Inflammatory macrophage treated with lipopolysaccharide for 1 hour (primary cell): ENCODE results near the gene ACTG1.

ENCODE experiments used
- DNase-seq, 2 donors: peaks; one replicate each; pipeline ENCODE4 v3.0.0-alpha.2; 2020 to 2022

Gene ACTG1

DNA sequence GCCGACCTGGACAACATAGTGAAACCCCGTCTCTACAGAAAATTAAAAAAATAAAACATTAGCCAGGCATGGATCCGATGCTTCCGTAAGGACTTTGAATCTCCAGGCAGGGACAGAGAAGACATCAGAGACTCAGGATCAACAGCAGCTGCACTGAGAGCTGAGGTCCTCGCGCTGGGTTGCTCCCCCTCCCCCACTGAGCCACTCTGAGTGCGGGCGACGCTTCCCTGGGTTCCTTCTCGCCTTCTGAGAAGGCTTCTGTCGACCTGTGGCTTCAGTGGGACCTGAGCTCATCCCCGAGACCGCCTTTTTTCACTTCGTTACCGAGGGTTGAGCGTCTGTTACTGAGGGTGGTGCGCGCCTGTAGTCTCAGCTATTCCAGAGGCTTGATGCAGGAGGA, 20.4 kb downstream of the ACTG1 start:
- no peak for DNase-seq

DNA sequence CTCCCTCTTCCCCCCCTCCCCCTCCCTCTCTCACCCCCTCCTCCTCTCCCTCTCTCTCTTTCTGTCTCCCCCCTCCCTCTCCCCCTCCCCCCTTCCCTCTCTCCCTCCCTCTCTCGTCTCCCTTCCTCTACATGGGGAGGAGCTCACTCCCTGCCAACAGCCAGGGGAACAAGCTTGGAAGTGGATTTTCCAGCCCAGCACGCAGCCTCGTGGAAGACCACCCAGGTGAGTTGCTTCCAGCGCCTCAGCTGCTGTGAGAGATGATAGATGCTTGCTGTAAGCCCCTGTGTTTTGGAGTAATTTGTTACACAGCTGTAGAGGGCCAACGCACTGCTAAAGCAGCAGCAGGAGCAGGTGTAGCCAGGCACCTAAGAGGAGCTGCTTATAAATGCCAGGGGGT, 20.8 kb downstream of the ACTG1 start:
- no peak for DNase-seq

DNA sequence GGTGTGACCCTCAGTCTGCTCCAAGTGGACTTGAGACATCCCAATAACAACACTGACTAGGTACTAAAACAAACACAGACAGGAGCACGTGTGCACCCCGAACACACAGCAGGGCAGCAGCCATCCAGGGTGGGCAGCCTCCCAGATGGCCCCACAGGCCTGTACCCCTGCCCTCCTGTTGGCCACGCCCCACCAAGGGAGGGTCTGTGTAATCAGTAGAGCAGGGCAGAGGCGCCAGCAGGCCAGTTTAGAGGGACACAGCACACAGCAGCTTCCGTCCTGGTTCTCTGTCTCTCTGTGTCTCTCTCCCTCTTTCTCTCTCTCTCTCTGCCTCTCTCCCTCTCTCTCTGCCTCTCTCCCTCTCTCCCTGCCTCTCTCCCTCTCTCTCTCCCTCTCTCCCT, 21.4 kb downstream of the ACTG1 start:
- DNase-seq = no peak

DNA sequence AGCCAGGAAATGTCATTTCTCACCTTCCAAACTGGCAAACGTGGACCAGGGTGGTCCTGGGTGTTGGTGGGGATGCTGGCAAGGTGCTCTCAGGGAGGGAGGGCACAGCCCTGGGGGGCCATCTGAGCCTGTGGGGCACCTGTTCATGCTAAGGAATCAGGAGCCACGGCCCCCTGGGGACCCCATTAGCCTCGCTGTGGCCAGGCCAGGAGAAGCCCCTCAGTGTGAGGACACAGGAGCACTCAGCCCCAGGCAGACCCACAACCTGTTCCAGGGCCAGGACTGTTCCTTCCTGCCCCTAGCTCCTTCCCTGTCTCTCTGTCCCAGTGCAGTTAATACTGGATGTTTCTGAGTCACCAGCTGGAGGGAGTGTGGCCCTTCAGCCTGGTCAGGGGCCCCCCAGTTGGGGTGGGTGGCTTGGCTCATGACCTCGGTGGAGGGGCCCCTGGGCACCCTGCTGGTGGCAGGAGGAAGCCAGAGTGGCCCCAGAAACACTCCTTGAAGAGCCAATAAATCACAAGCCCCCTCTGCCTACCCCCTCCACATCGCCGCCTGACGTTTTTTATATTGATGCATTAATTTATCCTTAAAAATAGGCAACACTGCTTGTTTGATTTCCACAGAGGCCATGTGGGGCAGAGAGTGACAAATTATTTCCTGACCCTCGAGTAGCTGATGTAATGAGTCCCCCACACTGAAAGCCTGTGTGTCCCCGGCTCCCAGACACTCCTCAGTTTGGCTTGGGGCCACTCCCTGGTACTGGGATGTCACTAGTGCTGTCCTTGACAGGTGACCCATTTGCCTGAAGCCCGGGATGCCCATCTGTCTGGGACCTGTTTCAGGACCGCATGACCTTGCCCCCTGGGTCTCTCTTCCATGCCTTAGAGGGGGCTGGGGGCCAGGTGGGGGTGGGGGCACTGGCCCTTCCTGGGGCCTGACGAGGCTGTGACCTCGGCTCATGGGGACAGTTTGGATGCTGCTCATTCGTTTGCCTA, 22.3 kb downstream of the ACTG1 start:
- DNase-seq = no peak

DNA sequence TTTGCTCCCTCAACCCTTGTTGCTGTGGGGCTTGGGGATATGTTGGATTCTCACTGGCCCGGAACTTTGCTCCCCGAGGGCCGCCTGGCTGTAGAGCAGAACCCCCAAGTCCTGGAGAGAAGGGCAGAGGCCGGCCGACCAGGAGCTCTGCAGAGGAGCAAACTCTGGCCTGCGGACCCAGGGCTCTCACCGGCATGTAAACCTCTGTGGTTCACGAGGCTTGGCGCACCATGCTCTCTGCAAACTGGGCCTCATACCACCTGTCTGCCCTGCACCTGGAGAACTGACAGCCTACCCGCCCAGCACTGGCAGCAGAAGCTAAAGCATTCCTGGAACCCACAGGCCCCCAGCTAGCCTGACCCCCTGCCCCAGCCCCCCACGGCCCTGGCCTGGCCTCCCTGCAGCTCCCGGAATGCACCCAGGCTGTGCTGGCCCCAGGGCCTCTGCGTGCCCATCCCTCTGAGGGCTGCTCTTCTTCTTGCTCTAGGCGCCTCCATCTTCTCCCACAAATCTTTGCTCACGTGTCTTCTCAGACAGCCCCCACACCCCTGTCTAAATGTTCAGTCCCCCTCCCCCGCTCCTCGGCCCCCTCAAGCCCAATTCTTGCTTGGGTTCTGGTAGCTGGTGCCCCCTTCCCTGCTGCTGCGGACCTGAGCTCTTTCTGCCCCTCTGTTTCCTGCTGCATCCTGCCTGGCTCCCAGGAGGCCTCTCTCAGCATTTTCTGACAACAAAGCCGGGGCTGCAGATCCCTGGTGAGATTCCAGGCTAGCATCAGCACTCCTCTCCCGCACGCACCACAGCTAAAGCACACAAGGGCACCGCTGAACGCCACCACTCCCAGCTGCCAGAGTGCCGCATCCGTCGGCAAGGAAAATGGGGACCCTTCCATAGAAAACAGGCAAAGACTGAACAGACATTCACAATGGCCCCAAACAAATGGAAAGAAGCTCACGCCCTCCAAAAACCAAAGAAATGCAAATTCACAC, 23.3 kb downstream of the ACTG1 start:
- no peak for DNase-seq

DNA sequence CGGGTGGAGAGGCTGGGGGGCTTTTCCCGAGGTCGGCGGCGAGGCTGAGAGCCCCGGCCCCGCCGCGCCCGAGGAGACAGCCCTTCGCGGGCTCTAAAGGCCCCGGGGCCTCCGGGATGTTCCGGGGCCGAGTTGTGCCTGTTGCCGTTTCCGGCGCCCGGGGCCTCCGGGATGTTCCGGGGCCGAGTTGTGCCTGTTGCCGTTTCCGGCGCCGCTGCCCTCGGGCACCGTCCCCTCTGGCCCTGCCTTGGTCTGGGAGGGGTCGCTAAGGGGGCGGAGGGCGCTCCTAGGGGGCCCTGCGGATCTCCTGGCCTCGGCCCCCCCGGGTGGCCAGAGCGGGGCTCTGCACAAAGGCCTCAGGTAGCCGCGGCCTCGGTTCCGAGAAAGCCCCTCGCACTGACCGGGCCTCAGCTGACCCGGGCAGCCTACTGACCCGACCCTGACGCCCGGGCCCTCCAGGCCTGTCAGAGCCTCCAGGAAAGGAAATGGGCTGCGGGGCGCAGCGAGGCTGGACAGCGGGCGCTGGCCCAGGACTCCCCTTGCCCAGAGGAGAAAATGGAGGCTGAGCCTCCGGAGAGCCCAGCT, 24.2 kb downstream of the ACTG1 start:
- DNase-seq = no peak

DNA sequence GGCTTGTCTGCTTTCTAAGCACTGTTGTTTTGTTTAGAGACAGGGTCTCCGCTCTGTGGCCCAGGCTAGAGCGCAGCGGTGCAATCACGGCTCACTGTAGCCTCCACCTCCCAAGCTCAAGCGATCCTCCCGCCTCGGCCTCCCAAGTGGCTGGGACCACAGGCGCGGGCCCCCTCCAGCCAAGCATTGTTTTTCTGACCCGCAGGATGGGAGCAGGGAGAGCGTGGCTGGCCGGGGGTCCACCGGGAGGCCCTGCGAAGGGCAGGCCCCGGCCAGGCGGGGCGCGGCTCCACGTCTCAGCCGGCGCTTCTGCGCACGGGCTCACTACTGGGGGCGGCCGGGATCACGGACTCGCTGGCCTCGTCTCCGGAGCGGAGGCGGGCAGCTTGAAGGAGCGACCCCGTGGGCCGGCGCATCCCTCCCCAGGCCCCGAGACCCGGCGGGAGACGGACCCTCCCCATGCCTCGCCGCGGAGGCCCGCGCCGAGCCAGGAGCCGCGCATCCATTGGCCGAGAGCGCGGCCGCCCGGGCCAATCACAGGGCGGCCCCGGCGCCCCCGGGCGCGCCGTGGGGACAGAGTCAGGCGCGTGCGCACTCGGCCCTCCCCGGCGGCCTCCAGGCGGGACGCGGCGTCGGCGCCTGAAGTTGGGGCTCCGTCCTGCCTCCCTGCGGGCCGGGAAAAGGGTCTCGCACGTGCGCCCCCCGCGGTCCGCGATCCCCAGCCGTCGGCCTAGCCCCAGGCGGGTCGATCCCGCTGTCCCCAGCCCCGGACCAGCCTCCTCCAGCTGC, 24.9 kb downstream of the ACTG1 start:
- DNase-seq = peak; percentile 50 to 76

DNA sequence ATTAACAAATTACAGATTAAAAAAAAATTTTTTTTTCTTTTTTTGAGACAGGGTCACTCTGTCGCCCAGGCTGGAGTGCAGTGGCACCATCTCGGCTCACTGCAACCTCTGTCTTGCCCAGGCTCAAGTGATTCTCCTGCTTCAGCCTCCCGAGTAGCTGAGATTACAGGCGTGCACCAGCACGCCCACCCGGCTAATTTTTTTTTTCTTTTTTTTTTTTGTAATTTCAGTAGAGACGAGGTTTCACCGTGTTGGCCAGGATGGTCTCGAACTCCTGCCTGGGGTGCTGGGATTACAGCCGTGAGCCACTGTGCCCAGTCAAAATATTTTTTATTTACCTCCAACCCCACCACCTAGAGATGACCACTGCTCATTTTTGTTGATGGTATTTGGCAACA, 25.5 kb downstream of the ACTG1 start:
- DNase-seq = no peak

DNA sequence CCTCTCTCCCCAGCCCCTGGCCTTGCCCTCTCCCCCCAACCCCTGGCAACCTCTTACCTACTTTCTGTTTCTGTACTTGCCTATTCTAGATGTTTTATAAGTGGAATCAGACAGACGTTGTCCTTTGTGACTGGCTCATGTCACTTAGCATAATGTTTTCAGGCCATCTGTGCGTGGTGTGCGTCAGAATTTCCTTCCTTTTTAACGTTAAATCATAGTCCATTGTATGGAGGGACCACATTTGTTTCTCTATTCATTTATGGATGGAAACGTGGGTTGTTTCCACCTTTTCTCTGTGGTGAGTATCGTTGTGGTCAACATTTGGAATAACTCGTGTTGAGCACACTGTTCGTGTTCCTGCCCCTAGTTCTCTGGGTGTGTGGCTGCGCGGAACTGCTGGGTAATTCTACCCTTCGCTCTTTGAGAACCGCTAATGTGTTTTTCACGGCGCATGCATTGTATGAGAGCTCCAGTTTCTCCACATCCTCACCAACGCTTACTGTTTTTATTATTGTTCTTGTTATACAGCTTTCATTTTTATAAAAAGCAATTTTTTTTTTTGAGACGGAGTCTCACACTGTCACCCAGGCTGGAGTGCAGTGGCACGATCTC, 26.3 kb downstream of the ACTG1 start:
- no peak for DNase-seq

DNA sequence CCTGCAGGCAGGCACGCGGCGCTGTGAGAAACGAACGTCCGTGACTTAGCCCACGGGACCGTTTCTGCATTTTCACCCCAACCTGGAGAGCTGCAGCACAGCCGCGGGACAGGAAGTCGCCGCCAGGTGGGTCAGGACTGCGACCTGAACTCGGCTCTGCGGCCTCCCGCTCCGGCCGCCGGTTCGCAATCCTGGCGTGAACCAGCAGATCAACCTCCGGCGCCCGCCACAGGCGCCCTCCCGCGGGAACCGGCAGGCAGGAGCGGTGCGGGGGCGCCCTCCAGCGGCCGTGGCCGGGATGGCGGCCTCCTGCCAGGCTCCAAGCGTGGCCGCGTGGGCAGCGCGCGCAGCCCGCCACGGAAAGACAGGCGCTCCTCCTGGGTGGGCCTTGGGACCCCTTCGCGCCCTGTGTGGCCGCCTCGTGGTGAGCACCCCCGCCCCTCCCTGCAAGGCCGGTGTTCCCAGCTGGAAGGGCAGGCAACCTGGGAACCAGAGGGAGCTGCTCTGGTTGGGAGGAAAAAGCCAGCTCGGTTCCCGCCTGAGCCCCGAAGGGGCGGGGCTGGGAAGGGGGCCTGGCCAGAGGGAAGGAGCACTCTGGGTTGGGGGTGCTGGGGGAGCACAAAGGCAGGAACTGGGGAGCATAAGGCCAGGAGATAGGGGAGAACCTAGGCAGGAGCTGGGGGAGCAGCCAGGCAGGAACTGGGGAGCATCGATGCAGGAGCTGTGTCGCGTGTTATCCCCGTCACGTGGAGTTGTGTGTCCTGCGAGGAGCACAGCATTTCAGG, 28.2 kb downstream of the ACTG1 start:
- DNase-seq = peak; percentile 57 to 90

DNA sequence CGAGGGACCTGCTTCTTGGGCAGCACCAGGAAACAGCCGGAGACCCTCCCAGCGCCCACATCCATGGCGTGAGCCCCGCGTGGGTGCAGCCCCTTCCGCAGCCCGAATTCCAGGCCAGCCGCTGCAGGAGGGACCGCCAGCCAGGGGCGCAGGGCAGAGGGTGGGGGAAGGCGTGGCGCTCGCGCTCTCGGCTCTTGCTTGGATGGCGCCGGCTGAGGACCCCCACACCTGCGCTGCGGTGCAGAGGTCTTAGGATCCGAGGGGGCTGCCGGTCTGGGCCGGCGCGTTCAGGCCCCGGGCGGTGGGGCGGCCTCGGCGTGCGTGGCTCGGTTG, 28.8 kb downstream of the ACTG1 start:
- DNase-seq = no peak

DNA sequence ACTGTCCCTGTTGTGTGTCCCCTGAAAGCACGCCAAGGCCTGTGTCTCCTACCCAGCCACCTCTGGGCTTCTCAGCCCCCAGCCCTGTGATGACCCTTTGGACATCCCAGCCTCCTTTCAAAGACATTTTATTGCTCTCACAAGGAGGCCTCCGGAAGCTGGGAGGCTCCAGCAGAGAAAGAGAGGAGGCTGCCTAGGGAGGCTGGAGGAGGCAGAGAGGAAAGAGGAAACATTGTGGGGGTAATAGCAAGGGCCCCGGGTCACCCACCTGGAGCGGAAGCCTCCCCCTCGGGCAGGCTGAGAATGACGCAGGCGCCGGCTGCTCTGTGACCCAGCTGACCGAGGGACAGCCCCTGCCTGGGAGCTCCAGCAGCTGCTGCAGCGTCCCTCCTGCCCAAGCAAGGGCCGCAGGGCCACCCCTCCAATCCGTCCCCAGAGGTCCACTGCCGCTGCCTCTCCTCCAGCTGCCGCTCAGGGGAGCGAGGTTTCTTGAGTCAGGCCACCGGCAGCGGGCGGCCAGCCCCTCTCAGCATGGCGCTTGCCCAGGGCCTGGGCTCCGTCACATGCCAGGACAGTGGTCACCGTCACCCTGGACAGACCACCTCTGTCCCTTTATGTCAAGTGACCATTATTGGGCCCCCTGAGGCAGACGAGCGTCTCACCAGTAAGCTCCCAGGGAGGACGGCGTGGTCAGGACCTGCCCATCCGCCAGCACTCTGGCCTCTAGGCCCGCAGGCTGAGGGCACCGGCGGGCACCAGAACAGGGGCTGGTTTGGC, 29.3 kb downstream of the ACTG1 start:
- DNase-seq = peak; percentile 22 to 63

DNA sequence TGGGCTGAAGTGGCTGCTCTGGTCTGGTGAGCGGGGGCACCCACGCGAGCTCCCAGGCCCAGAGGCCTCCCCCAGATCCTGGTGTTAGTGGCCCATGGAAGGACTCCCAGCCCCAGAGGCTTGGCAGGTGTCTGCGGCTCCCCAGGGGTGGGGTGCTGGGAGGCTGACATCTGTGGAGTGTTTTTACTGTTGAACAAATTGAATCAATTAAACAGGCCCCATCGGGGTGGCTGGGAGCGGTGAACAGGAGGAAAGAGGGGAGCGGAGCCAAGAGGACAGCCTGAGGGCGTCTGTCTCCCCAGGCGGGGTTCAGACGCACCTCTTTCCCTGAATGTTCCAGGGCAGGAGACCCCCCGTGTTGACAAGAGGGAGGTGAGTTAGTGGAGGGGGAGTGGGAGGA, 29.9 kb downstream of the ACTG1 start:
- DNase-seq = no peak

DNA sequence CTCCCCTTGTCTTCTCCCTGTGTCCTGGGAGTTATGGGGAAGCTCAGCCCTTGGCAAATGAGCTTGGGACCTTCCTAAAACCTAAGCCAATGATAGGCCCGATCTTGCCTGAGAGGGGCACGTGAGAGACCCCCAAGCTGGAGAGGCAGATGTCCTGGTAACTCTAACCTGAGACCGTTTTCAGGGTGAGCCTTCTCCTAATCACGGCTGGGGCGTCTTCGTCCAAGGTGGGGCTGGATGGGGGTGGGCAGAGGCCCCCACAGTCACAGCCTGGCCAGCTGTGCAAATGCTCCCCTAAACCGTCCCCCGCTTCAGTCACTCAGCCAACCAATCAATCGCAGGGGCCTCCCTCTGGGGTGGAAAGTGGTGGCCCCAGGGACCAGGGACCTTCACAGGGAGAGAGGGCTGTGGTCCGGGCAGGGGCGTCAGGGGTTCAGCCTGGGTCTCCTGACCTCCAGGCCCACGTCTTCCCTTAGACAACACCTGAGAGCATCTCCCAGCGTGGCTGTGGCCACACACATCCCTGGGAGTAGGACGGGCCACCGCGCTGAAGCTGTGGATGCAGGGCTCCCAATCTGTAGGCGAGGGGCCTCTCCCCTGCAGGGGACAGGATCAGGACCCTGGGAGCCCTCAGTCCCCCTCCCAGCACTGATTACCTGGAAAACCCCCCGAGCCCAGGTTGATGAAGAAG, 30.6 kb downstream of the ACTG1 start:
- no peak for DNase-seq

DNA sequence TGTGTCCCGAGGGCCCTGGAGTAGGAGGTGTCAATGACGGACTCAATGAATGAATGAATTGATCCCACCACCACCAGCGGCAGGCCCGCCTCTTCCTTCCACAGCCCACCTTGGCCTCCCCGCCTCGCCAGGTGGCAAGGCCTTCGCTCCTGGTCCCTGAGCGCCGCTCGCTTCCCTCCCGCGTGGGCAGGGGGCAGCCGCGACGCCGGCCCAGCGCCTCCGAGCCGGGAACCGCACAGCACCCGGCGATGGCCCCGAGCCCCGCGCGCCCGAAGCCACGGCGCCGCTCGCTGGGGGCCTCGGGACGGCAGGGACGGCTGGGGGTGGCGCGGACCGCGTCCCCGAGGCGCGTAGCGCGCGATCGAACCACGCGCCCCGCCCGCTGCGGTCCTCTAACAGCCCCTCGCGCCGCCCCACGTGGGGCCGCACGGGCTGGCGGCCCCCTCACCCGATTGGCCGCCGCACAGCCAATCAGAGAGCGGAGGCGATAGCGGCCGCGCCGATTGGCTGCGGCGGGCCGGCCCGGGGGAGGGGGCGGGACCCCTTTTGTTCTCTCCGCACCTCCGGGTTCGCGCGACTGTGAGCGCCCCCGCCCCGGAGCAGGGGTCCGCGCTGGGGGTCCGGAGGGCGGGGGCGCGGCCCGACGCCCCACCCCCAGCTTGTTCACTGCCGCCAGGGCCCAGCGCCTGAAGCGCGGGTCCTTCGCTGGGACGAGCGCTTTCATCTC, 31.4 kb downstream of the ACTG1 start:
- peak; percentile 48 to 51 for DNase-seq

DNA sequence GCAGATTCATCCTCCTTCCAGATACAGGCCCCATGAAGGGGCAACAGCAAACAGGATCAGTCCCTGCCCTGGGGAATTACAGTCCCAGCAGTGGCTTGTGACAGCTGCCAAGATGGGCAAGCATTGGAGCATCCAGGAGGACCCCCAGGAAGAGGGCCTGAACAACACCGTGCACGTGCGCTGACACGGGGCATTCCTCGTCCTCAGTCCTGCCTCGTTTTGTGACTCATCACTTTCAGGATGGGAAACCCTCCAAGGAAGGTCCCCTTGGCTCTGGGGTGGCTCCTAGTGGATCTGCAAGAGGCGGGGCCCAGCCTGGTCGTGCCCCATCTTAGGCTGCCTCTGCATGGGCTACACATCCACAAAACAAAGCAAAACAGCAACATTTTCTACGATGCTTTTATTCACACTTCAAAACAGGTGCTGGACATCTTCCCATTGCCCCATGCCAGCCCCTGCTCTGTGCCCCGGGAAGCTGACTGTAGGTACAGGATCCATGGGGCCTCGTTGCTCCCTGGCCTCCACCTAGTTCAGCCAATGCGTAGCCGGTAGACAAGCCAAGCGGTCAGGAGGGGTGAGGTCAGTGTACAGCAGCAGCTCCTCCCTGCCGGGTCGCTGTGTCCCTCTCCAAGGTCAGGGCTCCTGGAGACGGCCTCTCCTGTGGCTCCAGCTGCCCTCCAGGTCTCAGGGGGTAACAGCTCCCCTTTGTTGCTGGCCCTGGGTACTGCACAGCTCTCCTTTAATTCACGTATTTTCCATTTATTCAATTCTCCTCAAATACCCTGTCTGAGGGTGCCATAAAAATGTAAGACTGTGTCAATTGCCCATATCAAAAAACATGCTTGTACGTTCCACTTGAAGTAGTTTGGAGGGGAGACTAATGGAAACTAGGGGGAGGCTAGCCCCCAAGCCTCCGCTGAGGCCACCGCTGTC, 32.2 kb downstream of the ACTG1 start:
- DNase-seq = no peak

DNA sequence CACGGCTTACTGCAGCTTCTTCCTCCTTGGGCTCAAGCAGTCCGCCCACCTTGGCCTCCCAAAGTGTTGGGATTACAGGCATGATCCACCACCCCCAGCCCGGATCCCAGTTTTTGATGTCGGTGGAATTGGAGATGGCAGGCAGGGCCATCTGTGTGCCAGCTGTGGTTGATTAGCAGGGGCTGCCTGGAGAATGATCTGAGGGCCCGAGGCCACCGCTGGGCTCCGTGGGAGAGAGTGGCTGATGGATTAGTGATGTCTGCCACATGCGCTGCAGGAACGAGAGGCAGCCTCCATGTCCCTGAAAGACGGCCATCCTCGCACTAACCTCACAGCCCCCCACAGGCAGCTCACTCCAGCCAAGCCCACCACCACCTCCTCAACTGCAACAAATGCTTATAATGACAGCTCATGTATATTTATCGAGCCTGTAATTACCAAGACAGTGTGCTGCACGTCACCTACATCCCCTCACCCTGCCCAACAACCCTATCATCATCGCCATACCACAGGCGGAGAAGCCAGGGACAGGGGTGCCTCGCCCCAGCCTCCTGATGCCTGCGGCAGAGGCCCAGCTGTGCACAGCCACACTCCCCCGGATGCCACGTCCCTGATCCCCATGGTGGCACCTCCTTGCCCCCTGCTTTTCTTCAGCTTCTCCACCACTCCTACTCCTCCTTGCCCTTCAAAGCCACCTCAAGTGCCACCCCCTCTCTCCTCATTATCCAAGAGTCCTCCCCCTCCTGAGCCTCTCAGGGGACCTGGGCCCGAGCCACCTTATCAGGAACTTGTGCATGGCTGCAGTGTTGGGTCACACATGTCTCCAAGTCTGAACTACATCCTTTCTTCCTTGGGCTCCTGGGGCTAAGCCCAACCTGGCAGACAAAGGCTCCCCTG, 33.2 kb downstream of the ACTG1 start:
- DNase-seq = no peak
